GM18498 (cell line): ENCODE data around the gene ILK.

ENCODE experiments used
- ATAC-seq: cut with Tn5 transposase; IDR thresholded peaks from one replicate; pipeline ENCODE4 v1.9.1; 2021; ENCODE audit warnings: mild to moderate bottlenecking, moderate library complexity; ENCODE audit not compliant: unreplicated experiment

The ILK gene

GRCh38 chr11:6633422-6634408 is 30.1 kb downstream of the ILK start:
- ATAC-seq, result no peak

- ATAC-seq, result no peak
Observed at GRCh38 chr11:6634534-6634933, 31.0 kb downstream of the ILK start.

- no peak for ATAC-seq
Observed at GRCh38 chr11:6635082-6635932, 31.7 kb downstream of the ILK start.

GRCh38 chr11:6636480-6636879 is 32.9 kb downstream of the ILK start:
- no peak for ATAC-seq

- ATAC-seq, result no peak
Observed at GRCh38 chr11:6637871-6638270, 34.3 kb downstream of the ILK start.

GRCh38 chr11:6638429-6638828 is 34.9 kb downstream of the ILK start:
- ATAC-seq, result no peak

- ATAC-seq, result no peak
Observed at GRCh38 chr11:6640036-6640984, 36.7 kb downstream of the ILK start.

GRCh38 chr11:6640985-6641701 is 37.6 kb downstream of the ILK start:
- ATAC-seq, result no peak

- no peak for ATAC-seq
Observed at GRCh38 chr11:6642957-6643356, 39.4 kb downstream of the ILK start.

- no peak for ATAC-seq
Observed at GRCh38 chr11:6646071-6646470, 42.5 kb downstream of the ILK start.

- ATAC-seq, result no peak
Observed at GRCh38 chr11:6646576-6646917, 43.0 kb downstream of the ILK start.

- ATAC-seq, result peak; percentile 91
Observed at GRCh38 chr11:6646918-6647679, 43.5 kb downstream of the ILK start.

GRCh38 chr11:6647836-6648235 is 44.3 kb downstream of the ILK start:
- no peak for ATAC-seq

GRCh38 chr11:6648501-6648900 is 44.9 kb downstream of the ILK start:
- ATAC-seq, result no peak

- ATAC-seq, result no peak
Observed at GRCh38 chr11:6650104-6650503, 46.5 kb downstream of the ILK start.

GRCh38 chr11:6650980-6651379 is 47.4 kb downstream of the ILK start:
- ATAC-seq, result no peak

- no peak for ATAC-seq
Observed at GRCh38 chr11:6652182-6652581, 48.6 kb downstream of the ILK start.

GRCh38 chr11:6653097-6653496 is 49.5 kb downstream of the ILK start:
- no peak for ATAC-seq

- no peak for ATAC-seq
Observed at GRCh38 chr11:6653656-6654055, 50.1 kb downstream of the ILK start.
